Prostate gland (tissue), 2 donors: ENCODE measurements around the gene SEZ6L2.

Source experiments
- CTCF ChIP-seq, 4 experiments: fragments of 200-600 bp in 2 of 4; fragments of 450-650 bp in 2 of 4; sonication (generic) in 2 of 4; IDR thresholded peaks; 1 replicate in 3 of 4; 2 replicates in 1 of 4; pipeline ENCODE4 v1.5.1; 2016 to 2019; ENCODE audit warnings: antibody characterized with exemption in 4 of 4, mild to moderate bottlenecking in 2 of 4, moderate library complexity in 2 of 4
- POLR2AphosphoS5 ChIP-seq: sonication (generic); formaldehyde crosslinking; IDR thresholded peaks from one replicate; pipeline ENCODE4 v1.6.1; 2017; ENCODE audit warnings: antibody characterized with exemption

DNA sequence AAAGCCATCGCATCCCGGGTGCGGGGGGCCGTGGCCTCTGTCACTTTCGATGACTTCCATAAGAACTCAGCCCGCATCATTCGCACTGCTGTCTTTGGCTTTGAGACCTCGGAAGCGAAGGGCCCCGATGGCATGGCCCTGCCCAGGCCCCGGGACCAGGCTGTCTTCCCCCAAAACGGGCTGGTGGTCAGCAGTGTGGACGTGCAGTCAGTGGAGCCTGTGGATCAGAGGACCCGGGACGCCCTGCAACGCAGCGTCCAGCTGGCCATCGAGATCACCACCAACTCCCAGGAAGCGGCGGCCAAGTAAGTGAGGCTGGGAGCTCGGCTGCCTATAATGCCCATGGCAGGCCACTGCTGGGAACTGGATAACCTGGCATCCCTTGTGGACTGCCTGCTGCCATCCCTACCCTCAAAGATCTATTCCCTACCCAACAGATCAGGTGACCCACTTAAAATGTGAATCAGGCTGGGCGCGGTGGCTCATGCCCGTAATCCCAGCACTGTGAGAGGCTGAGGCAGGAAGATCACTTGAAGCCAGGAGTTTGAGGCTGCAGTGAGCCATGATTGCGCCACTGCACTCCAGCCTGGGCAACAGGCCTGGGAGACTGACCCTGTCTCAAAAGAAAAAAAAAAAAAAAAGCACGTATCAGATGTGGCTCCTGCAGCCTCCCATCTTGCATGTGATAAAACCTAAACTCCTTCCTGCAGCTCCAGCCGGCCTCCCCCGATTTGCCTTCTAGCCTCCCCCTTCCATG, 54.6 kb downstream of the SEZ6L2 start:
- TF ChIP-seq POLR2AphosphoS5, result no peak
- no peak for TF ChIP-seq CTCF (IDR thresholded peaks at IDR 0.05)
